GM18951 (cell line): ENCODE data around the gene MRTFB.

Source experiments
- POLR2A ChIP-seq: IDR thresholded peaks from 4 replicates; pipeline ENCODE4 v1.6.1; 2011; ENCODE audit warnings: mild to moderate bottlenecking; ENCODE audit not compliant: insufficient read length, insufficient read depth; ENCODE audit errors: extremely low read depth
- in situ Hi-C: fragments of 300-500 bp; cut with MboI; formaldehyde crosslinking; loops from one replicate; pipeline ENCODE4 v1.12.0; 2022; ENCODE audit warnings: low sequenced_read_pairs, mixed read lengths, inconsistent platforms; ENCODE audit not compliant: unreplicated experiment

The MRTFB gene

DNA sequence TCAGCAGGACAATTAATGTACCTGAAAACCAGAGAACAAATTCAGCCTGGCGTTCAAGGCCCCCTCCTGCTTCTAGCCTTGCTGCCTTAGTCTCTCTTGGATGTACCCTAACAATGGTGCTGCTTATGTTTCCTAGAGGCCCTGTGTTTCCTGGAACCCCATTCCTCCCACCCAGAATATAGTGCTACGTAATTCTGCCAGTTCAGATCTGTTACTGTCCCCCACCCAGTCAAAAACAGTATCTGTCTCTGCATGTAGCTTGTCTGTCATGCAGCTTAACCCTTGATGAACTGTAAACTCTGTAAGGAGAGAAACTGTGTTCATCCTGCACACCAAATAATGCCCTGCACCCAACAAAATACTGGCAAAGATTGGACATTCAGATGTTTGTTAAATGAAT lies 6.8 kb downstream of the MRTFB start:
- in situ Hi-C loops, result no loop called here
- TF ChIP-seq POLR2A, result no peak

- in situ Hi-C loops, result no loop called here
- TF ChIP-seq POLR2A, result no peak
Observed at GRCh38 chr16:14086477-14086876, 15.4 kb downstream of the MRTFB start.

- TF ChIP-seq POLR2A, result no peak
- in situ Hi-C loops, result no loop called here
Observed at GRCh38 chr16:14087181-14087580, 16.1 kb downstream of the MRTFB start.

GRCh38 chr16:14087590-14088154 lies 16.6 kb downstream of the MRTFB start:
- TF ChIP-seq POLR2A, result no peak
- in situ Hi-C loops, result no loop called here

- in situ Hi-C loops, result no loop called here
- no peak for TF ChIP-seq POLR2A
Observed at GRCh38 chr16:14088155-14088753, 17.1 kb downstream of the MRTFB start.

GRCh38 chr16:14089283-14089823 lies 18.2 kb downstream of the MRTFB start:
- in situ Hi-C loops, result no loop called here
- no peak for TF ChIP-seq POLR2A

- TF ChIP-seq POLR2A, result no peak
- in situ Hi-C loops, result no loop called here
Observed at GRCh38 chr16:14092561-14092960, 21.4 kb downstream of the MRTFB start.

- TF ChIP-seq POLR2A, result no peak
- in situ Hi-C loops, result no loop called here
Observed at GRCh38 chr16:14095883-14096551, 24.9 kb downstream of the MRTFB start.

DNA sequence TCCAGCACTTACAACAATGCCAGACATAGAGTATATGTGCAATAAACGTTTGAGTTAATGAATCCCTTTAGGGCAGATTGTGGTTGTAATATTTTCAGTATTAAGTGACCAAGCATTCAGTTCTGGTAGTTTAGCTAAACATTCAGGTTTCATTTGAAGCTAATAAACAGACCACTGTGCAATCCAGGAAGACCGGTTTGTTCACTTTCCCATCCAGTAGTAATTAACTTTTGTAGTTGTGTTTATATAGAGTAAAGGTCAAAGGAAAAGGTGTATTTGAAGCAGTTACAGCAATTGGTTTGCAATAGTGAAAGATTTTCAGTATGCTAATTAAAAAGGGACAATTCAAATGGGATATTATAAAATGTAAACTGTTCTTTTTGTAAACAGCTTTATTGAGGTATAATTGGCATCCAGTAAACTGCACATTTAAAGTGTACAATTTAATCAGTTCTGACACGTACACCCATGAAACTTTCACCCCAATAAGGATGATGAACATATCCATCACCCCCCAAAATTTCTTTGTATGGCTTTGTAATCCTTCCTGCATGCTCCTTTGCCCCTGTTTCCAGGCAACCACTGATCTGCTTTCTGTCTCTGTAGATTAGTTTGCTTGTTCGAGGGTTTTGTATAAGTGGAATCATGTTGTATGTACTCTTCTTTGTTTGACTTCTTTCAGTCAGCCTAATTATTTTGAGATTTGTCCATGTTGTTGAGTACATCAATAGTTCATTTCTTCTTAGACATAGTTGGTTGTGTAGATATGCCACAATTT lies 26.3 kb downstream of the MRTFB start:
- no peak for TF ChIP-seq POLR2A
- in situ Hi-C loops, result no loop called here

- in situ Hi-C loops, result no loop called here
- TF ChIP-seq POLR2A, result no peak
Observed at GRCh38 chr16:14098081-14098480, 27.0 kb downstream of the MRTFB start.

- in situ Hi-C loops, result no loop called here
- no peak for TF ChIP-seq POLR2A
Observed at GRCh38 chr16:14100825-14101224, 29.7 kb downstream of the MRTFB start.

- in situ Hi-C loops, result no loop called here
- TF ChIP-seq POLR2A, result no peak
Observed at GRCh38 chr16:14101415-14101814, 30.3 kb downstream of the MRTFB start.
